SK-N-MC (cell line): ENCODE data around the gene GLT8D2.
"Not testable (repeated sequence)": the region's sequence is repeated elsewhere in the genome, so short reads cannot be mapped to it uniquely, and the experiment has no call there.

Experiments
- DNase-seq: peaks from one replicate; pipeline ENCODE4 v3.0.0-alpha.2; 2011; ENCODE audit warnings: low read depth, low spot score
- H3K27ac ChIP-seq: fragments of 200-600 bp; sonication (generic); 2 replicates; pipeline ENCODE4 v1.5.1; 2016; ENCODE audit warnings: mixed run types
- H3K36me3 ChIP-seq: fragments of 200-600 bp; sonication (generic); 2 replicates; pipeline ENCODE4 v1.6.1; 2017; ENCODE audit warnings: antibody characterized with exemption, low read length, mixed read lengths; ENCODE audit not compliant: insufficient read depth
- H3K4me3 ChIP-seq: fragments of 200-600 bp; sonication (generic); 2 replicates; pipeline ENCODE4 v1.5.1; 2016
- H3K9ac ChIP-seq: fragments of 200-600 bp; sonication (generic); 2 replicates; pipeline ENCODE4 v1.8.0; 2017; ENCODE audit warnings: mixed run types, mixed read lengths; ENCODE audit not compliant: insufficient read length
- H3K9me3 ChIP-seq: fragments of 200-600 bp; sonication (generic); 2 replicates; pipeline ENCODE4 v1.6.1; 2017; ENCODE audit warnings: low read depth, mild to moderate bottlenecking, antibody characterized with exemption, low read length, moderate library complexity, mixed read lengths
- EZH2 ChIP-seq: fragments of 200-600 bp; sonication (generic); IDR thresholded peaks from one replicate; pipeline ENCODE4 v1.6.1; 2017; ENCODE audit warnings: antibody characterized with exemption
- FOXP2 ChIP-seq: optimal IDR thresholded peaks from 2 replicates; pipeline ENCODE3; 2011; ENCODE audit warnings: mild to moderate bottlenecking, moderate library complexity; ENCODE audit not compliant: insufficient read depth; ENCODE audit errors: extremely low read length, control extremely low read depth
- POLR2AphosphoS5 ChIP-seq: IDR thresholded peaks from 2 replicates; pipeline ENCODE4 v1.6.1; 2012; ENCODE audit warnings: mild to moderate bottlenecking, low read depth, low read length, borderline replicate concordance

The GLT8D2 gene

GRCh38 chr12:104042580-104042979 is 7.4 kb downstream of the GLT8D2 start:
- Histone ChIP-seq H3K36me3 (no peaks in the 10 kb centered on the region), H3K9me3 (no peaks in the 10 kb centered on the region), H3K27ac (no peak overlapping the region), H3K4me3 (no peak overlapping the region), H3K9ac (no peak overlapping the region)
- TF ChIP-seq FOXP2 (no peak), POLR2AphosphoS5 (no peak), EZH2 (no peak)
- no peak for DNase-seq

GRCh38 chr12:104039769-104040168 is 10.2 kb downstream of the GLT8D2 start:
- not testable (repeated sequence) for H3K9me3 ChIP-seq, H3K9ac ChIP-seq, H3K27ac ChIP-seq

DNA sequence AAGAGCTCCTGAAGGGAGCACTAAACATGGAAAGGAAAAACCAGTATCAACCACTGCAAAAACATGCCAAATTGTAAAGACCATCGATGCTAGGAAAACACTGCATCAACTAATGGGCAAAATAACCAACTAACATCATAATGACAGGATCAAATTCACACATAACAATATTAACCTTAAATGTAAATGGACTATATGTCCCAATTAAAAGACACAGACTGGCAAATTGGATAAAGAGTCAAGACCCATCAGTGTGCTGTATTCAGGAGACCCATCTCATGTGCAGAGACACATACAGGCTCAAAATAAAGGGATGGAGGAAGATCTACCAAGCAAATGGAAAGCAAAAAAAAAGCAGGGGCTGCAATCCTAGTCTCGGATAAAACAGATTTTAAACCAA is 13.8 kb downstream of the GLT8D2 start:
- H3K9me3 ChIP-seq, DNase-seq, H3K9ac ChIP-seq, H3K36me3 ChIP-seq, H3K4me3 ChIP-seq, H3K27ac ChIP-seq: not testable (repeated sequence)

More at GRCh38 chr12:104039769-104040168, 10.2 kb downstream of the GLT8D2 start:
- not testable (repeated sequence) for DNase-seq, H3K4me3 ChIP-seq, H3K36me3 ChIP-seq

DNA sequence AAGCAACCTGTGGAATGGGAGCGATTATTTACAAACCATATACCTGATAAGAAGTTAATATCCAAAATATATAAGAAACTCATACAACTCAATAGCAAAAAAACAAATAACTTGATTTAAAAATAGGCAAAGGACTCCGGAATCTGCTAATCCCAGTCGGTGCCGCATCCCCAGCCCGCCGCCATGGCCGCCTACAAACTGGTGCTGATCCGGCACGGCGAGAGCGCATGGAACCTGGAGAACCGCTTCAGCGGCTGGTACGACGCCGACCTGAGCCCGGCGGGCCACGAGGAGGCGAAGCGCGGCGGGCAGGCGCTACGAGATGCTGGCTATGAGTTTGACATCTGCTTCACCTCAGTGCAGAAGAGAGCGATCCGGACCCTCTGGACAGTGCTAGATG is 19.4 kb downstream of the GLT8D2 start:
- H3K9ac ChIP-seq, DNase-seq, H3K27ac ChIP-seq, H3K9me3 ChIP-seq, H3K36me3 ChIP-seq, H3K4me3 ChIP-seq: not testable (repeated sequence)

DNA sequence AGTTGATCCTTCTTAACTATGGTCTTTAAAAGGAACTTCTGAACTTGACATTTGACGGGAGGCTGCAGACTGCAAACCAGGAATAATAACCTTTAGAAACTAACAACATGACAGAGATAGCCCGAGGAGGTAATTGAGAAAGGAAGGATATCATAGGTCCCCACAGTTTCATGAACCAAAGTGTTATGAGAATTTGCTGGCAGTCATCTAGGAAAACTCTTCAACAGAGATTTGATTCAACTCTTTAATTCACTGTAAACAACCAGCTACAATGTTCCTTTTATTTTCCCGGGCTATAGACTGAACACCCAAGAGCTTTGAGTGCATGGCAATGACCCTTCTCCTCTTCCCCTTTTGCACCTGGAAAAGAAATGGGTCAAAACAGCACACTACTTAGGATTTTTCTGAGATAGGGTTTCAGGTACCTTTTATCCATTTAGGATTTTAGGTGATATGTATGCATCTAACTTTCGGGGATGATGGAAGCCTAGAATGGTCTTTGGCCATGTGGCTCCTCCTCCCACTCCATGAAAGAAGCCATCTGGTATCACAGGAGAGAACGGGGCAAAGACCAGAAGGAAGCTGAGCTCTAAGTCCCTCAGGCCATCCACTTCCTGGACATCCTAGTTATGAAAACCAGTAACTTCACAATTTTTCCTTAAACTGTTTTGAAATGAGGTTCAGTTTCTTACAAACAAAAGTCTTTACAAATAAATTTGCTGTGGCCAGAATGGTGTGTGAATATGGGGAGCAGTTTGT is 23.0 kb downstream of the GLT8D2 start:
- Histone ChIP-seq H3K9me3 (no peaks in the 10 kb centered on the region), H3K9ac (no peak overlapping the region)
- DNase-seq, result no peak

GRCh38 chr12:104025771-104026170 is 24.2 kb downstream of the GLT8D2 start:
- TF ChIP-seq EZH2, result no peak
- no peak for TF ChIP-seq FOXP2
- no peak for TF ChIP-seq POLR2AphosphoS5
- no peaks in the 10 kb centered on the region for H3K9me3 ChIP-seq
- no peak overlapping the region for H3K27ac ChIP-seq
- no peak overlapping the region for H3K9ac ChIP-seq
- no peak for DNase-seq
- no peak overlapping the region for H3K4me3 ChIP-seq
- no peaks in the 10 kb centered on the region for H3K36me3 ChIP-seq

More for the DNA sequence above, 23.0 kb downstream of the GLT8D2 start:
- TF ChIP-seq POLR2AphosphoS5, result no peak
- no peak for TF ChIP-seq EZH2
- no peak for TF ChIP-seq FOXP2
- no peaks in the 10 kb centered on the region for H3K36me3 ChIP-seq
- no peak overlapping the region for H3K4me3 ChIP-seq
- no peak overlapping the region for H3K27ac ChIP-seq

DNA sequence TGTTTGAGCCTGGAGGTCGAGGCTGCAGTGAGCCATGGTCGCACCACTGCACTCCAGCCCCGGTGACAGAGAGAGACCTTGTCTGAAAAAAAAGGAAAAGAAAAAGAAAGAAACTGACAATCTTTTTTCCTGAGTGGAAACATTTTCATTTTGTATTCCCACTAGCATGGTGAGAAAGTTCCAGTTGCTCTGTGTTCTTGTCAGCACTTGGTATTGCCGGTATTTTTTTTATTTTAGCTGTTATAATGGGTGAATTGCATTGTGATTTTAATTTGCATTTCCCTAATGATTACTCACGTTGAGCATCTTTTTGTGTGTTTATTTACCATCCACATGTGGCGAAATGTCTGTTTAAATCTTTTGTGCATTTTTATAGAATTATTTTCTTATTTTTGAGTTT is 25.6 kb downstream of the GLT8D2 start:
- no peaks in the 10 kb centered on the region for H3K36me3 ChIP-seq
- DNase-seq, result no peak
- H3K9ac ChIP-seq, result no peak overlapping the region
- TF ChIP-seq POLR2AphosphoS5 (no peak), EZH2 (no peak), FOXP2 (no peak)
- H3K9me3 ChIP-seq, result no peaks in the 10 kb centered on the region
- no peak overlapping the region for H3K27ac ChIP-seq
- no peak overlapping the region for H3K4me3 ChIP-seq

GRCh38 chr12:104023710-104024109 is 26.3 kb downstream of the GLT8D2 start:
- Histone ChIP-seq H3K36me3 (no peaks in the 10 kb centered on the region), H3K9ac (no peak overlapping the region), H3K4me3 (no peak overlapping the region), H3K27ac (no peak overlapping the region), H3K9me3 (no peaks in the 10 kb centered on the region)
- TF ChIP-seq EZH2 (no peak), POLR2AphosphoS5 (no peak), FOXP2 (no peak)
- DNase-seq, result no peak

DNA sequence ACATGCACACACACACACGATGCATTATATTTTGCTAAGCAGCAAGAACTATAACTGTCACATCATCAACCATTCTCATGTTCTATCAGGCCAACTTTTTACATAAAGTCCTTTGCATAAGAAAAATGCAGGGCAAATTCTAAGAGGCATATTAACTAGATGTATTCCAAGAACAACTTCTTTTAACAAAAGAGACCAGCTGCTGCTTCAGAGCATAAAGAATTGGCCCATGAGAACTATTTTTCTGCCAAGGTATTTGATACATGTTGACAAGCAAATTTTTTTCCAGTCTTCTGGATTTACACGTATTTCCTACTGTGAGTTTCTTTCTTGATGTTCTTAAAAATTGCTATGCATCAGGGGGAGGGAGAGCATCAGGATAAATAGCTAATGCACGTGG is 27.2 kb downstream of the GLT8D2 start:
- no peak overlapping the region for H3K27ac ChIP-seq
- H3K36me3 ChIP-seq, result no peaks in the 10 kb centered on the region
- DNase-seq, result no peak
- H3K9ac ChIP-seq, result no peak overlapping the region
- H3K9me3 ChIP-seq, result no peaks in the 10 kb centered on the region
- TF ChIP-seq FOXP2 (no peak), POLR2AphosphoS5 (no peak), EZH2 (no peak)
- H3K4me3 ChIP-seq, result no peak overlapping the region

- H3K9me3 ChIP-seq, DNase-seq, H3K27ac ChIP-seq, H3K36me3 ChIP-seq, H3K9ac ChIP-seq, H3K4me3 ChIP-seq: not testable (repeated sequence)
Observed at GRCh38 chr12:104021862-104022261, 28.1 kb downstream of the GLT8D2 start.
